Vagina (tissue), 2 donors: Measurements from ENCODE around the gene CAMK2B. TPM values are rescaled to one million over a fixed set of nuclear protein-coding genes. Genes with fewer than 3 reads are reported as not detected.

Source experiments
- DNase-seq, 2 donors: peaks; one replicate each; pipeline ENCODE4 v3.0.0-alpha.2; 2017; ENCODE audit errors: extremely low spot score in 2 of 2
- H3K27ac ChIP-seq: fragments of 200-600 bp; sonication (generic); one replicate; pipeline ENCODE4 v1.5.1; 2019
- H3K27me3 ChIP-seq: fragments of 200-600 bp; sonication (generic); one replicate; pipeline ENCODE4 v1.5.1; 2019
- H3K36me3 ChIP-seq, 2 donors: fragments of 200-600 bp; sonication (generic); one replicate each; pipeline ENCODE4 v1.5.1; 2017 to 2019
- H3K4me1 ChIP-seq: fragments of 200-600 bp; sonication (generic); one replicate; pipeline ENCODE4 v1.5.1; 2019
- H3K4me3 ChIP-seq, 2 donors: fragments of 200-600 bp; sonication (generic); 1 replicate in 1 of 2; 2 replicates in 1 of 2; pipeline ENCODE4 v1.5.1; 2016 to 2019
- H3K9me3 ChIP-seq: fragments of 200-600 bp; sonication (generic); one replicate; pipeline ENCODE4 v1.5.1; 2019
- POLR2A ChIP-seq, 2 donors: fragments of 450-650 bp; IDR thresholded peaks; one replicate each; pipeline ENCODE4 v1.6.1; 2017; ENCODE audit warnings: antibody characterized with exemption in 2 of 2, mild to moderate bottlenecking in 2 of 2, moderate library complexity in 2 of 2
- POLR2AphosphoS5 ChIP-seq, 2 donors: sonication (generic); formaldehyde crosslinking; IDR thresholded peaks; one replicate each; pipeline ENCODE4 v1.9.0; 2017; ENCODE audit warnings: antibody characterized with exemption in 2 of 2, mild to moderate bottlenecking in 2 of 2, low read depth in 1 of 2; ENCODE audit not compliant: insufficient read depth in 1 of 2
- intact Hi-C: fragments of 100-400 bp; cut with DNase I; formaldehyde crosslinking; loops from one replicate; pipeline ENCODE4 v1.15.1; 2023
- total RNA-seq: library from RNA; depleted of rRNA; stranded (reverse); fragments of >200 nt; gene quantifications from one replicate; pipeline ENCODE4 v1.2.3, GENCODE V29; 2016
- TF ChIP-seq, protein P1 (sequence below), 3 experiments: fragments of 450-650 bp in 2 of 3; fragments of 200-600 bp in 1 of 3; sonication (generic) in 1 of 3; IDR thresholded peaks; one replicate each; pipeline ENCODE4 v1.5.1; 2017 to 2019; ENCODE audit warnings: antibody characterized with exemption in 3 of 3, mild to moderate bottlenecking in 2 of 3, moderate library complexity in 2 of 3

The CAMK2B gene
- total RNA-seq, 1 donor from 2014 or later, result 3.2 TPM

DNA sequence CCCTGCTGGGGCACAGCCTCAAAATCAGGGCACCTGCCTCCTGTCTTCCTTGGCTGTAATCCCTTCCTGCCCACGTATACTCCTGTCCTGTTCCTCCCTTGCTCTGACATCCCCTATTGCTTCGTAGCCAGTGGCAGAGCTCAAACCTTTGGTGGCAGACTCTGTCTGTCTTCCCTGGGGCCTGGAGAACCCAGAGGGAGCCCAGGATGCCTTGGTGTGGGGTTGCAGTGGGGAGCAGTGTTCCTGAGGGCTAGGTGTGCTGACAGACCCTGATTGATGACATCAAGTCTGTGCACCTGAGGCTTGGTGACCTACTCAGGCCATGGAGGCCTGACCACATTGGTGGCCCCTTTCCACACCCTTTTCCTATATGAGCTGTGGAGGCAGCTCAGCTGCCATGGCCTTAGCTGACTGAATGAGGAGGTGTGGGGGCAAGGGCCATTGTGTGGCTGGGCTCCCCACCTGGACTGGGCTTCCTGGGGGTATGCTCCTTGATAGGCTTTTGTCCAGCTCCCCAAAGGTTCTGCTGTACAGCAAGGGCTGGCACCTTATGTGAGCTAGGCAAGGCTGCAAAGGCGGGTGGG lies 130.7 kb downstream of the CAMK2B start:
- no peak overlapping the region for H3K4me3 ChIP-seq

DNA sequence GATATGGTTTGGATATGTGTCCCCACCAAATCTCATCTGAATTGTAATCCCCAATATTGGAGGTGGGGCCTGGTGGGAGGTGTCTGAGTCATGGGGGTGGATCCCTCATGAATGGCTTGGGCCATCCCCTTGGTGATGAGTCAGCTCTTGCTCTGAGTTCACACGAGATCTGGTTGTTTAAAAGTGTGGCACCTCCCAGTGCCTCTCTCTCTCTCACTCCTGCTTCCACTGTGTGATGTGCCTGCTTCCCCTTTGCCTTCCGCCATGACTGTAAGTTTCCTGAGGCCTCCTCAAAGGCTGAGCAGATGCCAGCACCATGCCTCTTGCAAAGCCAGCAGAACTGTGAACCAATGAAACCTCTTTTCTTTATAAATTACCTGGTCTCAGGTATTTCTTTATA lies 131.3 kb downstream of the CAMK2B start:
- Histone ChIP-seq H3K4me3 (no peak overlapping the region), H3K9me3 (no peaks in the 10 kb centered on the region), H3K4me1 (no peaks in the 10 kb centered on the region), H3K27me3 (no peaks in the 10 kb centered on the region), H3K27ac (no peak overlapping the region), H3K36me3 (no peaks in the 10 kb centered on the region)
- intact Hi-C loops, result loop anchor here (10.0 kb wide), 1 partner anchor 119 kb away; no protein-coding TSS in a partner anchor
- TF ChIP-seq POLR2A (IDR thresholded peaks at IDR 0.05) (no peak), POLR2AphosphoS5 (IDR thresholded peaks at IDR 0.05; ENCODE audit: insufficient read depth in 1 of 2, low read depth in 1 of 2) (no peak)
- TF ChIP-seq, protein P1, sequence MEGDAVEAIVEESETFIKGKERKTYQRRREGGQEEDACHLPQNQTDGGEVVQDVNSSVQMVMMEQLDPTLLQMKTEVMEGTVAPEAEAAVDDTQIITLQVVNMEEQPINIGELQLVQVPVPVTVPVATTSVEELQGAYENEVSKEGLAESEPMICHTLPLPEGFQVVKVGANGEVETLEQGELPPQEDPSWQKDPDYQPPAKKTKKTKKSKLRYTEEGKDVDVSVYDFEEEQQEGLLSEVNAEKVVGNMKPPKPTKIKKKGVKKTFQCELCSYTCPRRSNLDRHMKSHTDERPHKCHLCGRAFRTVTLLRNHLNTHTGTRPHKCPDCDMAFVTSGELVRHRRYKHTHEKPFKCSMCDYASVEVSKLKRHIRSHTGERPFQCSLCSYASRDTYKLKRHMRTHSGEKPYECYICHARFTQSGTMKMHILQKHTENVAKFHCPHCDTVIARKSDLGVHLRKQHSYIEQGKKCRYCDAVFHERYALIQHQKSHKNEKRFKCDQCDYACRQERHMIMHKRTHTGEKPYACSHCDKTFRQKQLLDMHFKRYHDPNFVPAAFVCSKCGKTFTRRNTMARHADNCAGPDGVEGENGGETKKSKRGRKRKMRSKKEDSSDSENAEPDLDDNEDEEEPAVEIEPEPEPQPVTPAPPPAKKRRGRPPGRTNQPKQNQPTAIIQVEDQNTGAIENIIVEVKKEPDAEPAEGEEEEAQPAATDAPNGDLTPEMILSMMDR (IDR thresholded peaks at IDR 0.05), result no peak
- no peak for DNase-seq

More for the DNA sequence above, 130.7 kb downstream of the CAMK2B start:
- H3K36me3 ChIP-seq, result no peaks in the 10 kb centered on the region
- no peaks in the 10 kb centered on the region for H3K4me1 ChIP-seq
- no peaks in the 10 kb centered on the region for H3K9me3 ChIP-seq
- no peaks in the 10 kb centered on the region for H3K27me3 ChIP-seq
- intact Hi-C loops, result loop anchor here (10.0 kb wide), 1 partner anchor 120 kb away; no protein-coding TSS in a partner anchor
- no peak overlapping the region for H3K27ac ChIP-seq
- no peak for DNase-seq
- TF ChIP-seq, protein P1 (IDR thresholded peaks at IDR 0.05), result no peak
- TF ChIP-seq POLR2A (IDR thresholded peaks at IDR 0.05), result no peak
- no peak for TF ChIP-seq POLR2AphosphoS5 (IDR thresholded peaks at IDR 0.05; ENCODE audit: insufficient read depth in 1 of 2, low read depth in 1 of 2)

DNA sequence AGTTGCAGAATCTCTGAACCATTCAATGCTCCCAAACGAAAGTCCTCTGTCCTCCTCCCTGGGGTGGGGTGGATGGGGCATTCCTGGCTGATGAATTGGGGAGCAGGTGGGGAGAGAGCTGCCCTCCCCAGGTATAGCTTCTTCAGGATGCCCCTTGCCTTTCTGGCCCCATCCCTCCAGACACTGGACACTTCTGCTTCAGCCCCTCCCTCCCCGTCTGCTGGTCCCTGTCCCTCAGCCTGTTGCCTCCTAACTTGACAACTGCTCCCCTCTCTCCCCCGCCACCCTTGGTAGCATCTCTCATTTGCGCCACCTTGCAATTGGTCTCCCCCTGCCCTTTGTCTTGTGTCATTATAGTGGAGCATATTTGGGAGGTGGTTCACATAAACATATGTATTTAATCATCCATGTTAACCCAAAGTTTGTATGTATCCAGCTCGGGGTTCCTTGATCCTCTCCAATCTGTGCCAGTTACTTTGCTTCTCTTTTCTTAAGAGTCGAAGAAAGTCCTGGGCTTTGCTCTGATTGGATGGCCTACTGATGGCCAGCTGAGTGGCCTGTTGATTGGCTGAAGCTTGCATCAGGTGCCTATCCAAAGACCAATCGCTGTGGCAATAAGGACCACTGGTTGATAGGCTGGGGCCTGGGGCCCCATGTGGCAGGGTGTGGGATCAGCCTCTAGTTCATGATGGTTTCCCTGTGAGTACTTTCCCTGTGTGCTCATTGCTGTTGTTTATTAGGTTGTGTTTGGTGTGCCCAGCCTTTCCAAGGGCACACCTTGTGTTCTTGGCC lies 132.2 kb downstream of the CAMK2B start:
- no peaks in the 10 kb centered on the region for H3K36me3 ChIP-seq
- no peak overlapping the region for H3K4me3 ChIP-seq
- intact Hi-C loops, result loop anchor here (10.0 kb wide), 1 partner anchor 118 kb away; no protein-coding TSS in a partner anchor
- H3K27ac ChIP-seq, result no peak overlapping the region
- H3K4me1 ChIP-seq, result no peaks in the 10 kb centered on the region
- DNase-seq, result no peak
- H3K9me3 ChIP-seq, result no peaks in the 10 kb centered on the region
- TF ChIP-seq POLR2A (IDR thresholded peaks at IDR 0.05) (no peak), POLR2AphosphoS5 (IDR thresholded peaks at IDR 0.05; ENCODE audit: insufficient read depth in 1 of 2, low read depth in 1 of 2) (no peak)
- TF ChIP-seq, protein P1 (IDR thresholded peaks at IDR 0.05), result no peak
- H3K27me3 ChIP-seq, result no peaks in the 10 kb centered on the region

DNA sequence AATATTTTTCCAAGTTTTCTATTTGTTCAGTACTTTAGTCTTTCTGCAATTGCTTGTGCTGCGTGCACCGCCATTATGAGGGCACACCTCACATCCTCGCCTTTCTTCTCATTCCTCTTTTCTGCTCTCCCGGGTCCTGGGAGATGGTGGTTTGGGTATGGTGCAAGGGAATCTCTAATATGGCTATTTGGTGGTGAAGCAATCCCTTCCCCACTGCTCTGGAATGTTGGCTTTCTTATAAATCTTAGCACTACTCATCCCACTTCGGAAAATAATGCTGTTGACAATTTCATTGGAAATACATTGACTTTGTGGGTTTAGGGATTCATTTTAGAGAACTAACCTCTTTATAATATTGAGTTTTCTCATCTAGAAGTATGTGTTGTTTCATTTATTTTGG lies 134.2 kb downstream of the CAMK2B start:
- Histone ChIP-seq H3K4me1 (no peaks in the 10 kb centered on the region), H3K9me3 (no peaks in the 10 kb centered on the region), H3K36me3 (no peaks in the 10 kb centered on the region), H3K27ac (no peak overlapping the region), H3K27me3 (no peaks in the 10 kb centered on the region), H3K4me3 (no peak overlapping the region)
- intact Hi-C loops, result loop anchor here (10.0 kb wide), 1 partner anchor 116 kb away; no protein-coding TSS in a partner anchor
- no peak for DNase-seq
- TF ChIP-seq POLR2AphosphoS5 (IDR thresholded peaks at IDR 0.05; ENCODE audit: insufficient read depth in 1 of 2, low read depth in 1 of 2) (no peak), POLR2A (IDR thresholded peaks at IDR 0.05) (no peak)
- TF ChIP-seq, protein P1 (IDR thresholded peaks at IDR 0.05), result no peak
